HG03097 (cell line): ENCODE data around the gene CUEDC1.

Experiments
- ATAC-seq: cut with Tn5 transposase; IDR thresholded peaks from one replicate; pipeline ENCODE4 v1.9.1; 2021; ENCODE audit not compliant: unreplicated experiment, low FRiP score

CUEDC1 gene

GRCh38 chr17:57900991-57901743, 54.0 kb downstream of the CUEDC1 start:
- ATAC-seq: no peak

GRCh38 chr17:57899822-57900221, 55.4 kb downstream of the CUEDC1 start:
- ATAC-seq: no peak

- no peak for ATAC-seq
Measured at GRCh38 chr17:57899391-57899790, 55.8 kb downstream of the CUEDC1 start.

DNA sequence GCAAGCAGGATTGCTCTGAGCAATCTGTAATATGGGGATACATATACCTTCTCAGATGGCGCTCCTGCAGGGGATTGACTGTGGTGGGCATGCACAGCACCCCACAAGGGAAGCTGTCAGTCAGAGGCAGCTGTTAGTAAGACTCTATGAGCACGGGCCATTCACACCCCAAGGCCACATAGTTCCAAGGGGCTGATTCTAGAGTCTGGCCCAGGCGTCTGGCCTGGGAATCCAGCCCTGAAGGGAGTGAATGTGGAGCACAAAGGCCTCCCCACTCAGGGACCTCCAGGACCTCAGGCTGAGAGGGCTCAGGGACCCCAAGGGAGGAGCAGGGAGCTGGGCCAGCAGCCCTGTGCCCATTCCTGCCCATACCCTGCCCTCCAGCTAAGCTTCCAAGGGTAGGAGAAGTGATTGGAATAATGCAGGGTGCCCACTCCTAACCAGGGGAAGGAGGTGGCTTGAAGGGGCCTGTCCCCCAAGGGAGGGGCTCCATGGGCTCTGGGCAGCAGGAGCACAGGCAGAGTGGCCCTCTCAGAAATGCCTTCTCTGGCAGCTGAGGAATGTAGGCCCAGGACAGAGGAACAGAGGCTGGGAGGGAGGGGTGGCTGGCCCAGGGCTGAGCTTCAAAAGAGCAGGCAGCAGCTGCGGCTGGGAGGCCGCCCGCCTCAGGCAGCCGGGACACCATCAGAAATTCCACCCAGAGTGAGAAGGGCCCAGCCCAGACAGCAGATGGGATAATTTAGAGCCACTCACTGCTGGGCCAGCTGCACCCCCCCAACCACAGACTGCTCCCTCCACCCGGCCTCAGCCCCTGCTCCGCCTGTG, 56.5 kb downstream of the CUEDC1 start:
- ATAC-seq: no peak

DNA sequence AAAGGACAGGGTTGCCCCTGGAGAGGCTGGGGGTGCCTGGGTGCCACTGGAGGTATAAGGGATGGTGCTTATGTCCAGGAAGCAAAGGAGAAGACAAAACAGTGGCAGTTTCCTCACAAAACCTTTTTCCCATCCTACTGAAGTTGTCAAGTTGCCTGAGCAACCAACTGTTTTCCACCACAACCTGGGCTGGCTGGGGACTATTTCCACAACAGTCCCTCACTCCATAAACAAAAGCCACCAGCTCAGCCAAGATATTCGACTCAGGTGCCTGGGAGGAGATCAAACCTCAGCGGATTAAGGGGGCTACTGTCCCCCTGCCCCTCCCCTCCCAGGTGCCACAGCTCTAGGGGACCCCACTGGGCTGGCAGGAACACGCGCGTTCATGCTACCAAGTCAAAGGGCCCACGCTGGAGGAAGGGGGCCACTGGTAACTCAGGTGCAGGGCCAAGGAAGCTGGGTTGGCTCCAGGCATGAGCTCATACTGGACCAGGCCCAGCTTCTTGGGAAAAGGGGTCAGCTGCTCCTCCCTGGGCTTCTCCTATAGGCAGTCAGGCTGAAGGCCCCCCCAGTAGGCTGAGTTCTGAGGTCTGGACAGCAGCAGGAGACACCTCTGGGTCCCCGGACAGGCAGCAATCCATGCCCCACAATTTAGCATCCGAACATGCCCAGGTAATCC, 59.7 kb downstream of the CUEDC1 start:
- no peak for ATAC-seq

DNA sequence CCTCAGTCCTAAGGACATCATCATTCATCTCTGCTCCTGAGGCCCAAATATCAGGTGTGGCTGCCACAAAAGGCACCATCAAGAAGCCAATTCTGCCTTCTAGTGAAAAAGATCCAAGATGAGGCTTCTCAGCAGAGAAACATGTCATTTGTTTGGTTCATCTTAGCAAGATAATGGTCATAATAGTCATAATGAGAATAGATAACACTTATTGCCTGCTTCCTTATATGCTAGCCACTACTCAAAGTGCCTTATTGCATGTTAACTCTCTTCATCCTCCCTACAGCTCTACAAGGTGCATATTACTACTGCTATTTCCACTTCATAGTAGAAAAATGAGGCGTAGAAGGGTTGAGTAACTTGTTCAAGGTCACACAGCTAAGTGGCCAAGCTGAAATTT, 60.4 kb downstream of the CUEDC1 start:
- ATAC-seq: no peak

DNA sequence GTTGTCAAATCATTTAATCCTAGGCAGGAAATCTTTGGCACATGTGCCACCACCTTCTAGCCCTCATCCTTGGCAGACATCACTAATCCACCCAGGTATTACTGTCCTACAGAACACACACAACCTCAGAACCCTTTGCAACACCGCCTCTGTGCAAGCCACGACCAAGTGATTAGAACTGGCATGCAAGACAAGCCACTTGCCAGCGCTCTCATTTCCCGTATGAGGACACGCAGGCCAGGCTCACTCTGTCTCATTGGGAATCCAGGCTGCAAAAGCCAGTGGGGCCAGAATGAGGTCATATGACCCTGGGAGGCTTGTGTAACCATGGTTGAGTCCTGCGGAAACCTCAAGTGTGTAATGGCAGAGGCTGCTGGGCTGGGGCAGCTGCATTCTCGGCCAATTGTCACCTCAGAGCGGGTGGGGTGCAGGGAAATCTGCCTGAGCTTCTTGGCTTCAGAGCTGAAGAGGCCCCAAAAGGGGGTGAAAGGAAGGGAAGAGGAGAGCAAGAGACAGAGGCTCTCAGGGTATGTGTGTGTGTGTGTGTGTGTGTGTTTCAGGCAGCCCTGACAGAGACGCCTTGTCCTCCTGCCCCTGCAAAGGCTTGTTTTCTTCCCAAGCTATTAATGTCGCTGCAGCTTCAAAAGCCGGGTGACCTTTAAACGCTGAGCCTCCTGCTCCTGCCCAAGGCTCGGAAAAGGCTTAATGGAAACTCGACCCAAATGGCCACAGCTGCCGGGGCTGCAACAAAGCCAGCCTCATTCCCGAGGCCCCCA, 62.2 kb downstream of the CUEDC1 start:
- ATAC-seq: no peak

DNA sequence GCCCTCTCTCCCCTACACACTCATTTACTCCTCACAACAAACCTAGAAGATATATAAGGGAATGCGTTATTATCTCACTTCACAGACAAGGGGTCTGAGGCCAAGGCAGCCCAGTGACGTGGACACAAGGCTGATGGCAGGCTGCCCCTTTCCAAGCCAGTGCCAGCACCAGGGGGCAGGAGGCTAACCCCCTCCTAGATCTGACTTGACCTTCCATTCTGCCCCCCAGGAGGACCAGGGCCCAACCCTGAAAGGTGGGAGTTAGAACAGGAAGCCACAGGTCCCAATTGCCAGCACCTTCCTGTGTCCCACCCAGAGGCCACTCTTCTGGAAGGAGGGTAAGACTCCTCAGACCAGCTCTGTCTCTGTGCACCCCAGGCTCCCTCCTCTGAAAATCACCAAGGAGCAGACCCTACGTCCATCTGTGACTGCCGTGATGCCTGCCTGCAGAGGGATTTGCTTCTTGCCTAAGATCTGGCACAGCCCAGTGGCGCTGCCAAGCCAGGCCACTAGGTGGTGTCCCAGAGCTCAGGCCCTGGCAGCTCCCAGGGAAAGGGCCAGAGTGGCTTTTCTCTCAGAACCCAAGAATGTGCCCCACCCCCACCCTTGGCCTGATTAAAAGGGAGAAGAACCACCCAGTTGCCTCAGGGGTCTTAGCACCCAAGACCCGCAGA, 62.9 kb downstream of the CUEDC1 start:
- ATAC-seq: no peak

- no peak for ATAC-seq
Measured at GRCh38 chr17:57890857-57891232, 64.4 kb downstream of the CUEDC1 start.

- no peak for ATAC-seq
Measured at GRCh38 chr17:57889892-57890856, 65.0 kb downstream of the CUEDC1 start.

DNA sequence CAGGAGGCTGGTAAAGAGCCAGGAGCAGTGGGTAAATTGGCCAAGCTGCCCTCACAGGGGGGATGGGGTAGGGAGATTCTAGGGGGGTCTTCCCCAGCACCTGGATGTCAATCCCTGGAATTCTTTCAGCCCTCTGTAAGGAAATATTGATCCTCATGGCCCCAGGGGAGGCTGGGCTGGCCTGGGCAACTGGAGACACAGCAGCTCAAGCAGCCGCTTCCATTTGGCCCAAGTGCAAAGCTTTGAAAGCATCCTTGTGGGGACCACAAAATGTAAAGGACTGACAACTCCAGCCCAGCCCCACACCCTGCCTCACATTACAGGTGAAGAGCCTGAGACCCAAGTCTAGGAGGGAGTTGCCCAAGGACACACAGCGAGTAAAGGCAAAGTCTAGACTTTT, 66.0 kb downstream of the CUEDC1 start:
- no peak for ATAC-seq

DNA sequence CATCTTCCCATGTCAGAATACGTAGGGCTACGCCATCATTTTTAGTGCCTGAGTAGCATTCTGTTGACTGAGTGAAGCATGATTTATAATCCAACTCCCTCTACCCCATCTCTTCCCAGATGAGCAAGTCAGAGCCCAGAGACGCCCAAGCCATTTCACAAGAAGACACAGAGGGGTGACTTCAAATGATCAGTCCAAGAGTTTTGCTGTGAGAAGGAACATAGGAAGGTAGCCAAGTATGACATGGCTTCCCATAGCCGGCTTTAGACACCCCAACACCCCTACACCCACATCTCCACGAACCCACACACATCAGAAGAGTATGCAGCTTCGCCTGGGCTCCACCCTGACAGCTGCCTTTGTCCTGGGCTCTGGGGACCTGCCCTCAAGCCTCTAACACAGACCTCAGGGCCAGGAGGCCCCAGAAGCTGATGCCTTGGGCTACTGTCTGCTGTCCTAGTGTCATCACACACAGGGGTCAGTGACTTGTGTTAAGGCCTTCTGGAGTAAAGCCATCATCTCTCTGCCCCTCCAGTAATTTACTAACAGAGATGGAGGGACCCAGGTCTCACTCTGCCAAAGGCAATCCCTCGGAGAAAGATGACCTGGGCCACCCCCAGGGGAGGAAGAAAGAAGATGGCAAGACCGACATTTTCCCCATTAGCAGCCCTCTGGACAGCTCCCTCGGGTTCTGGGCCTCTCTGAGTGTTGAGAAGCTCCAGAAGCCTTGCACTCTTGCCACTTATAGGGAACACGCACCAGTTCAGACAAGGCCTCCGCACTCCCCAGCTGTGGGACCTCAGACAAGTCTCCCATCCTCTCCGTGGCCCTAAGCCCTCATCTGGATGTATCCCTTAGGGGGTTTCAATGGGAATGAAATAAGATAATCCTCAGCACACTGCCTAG, 66.6 kb downstream of the CUEDC1 start:
- no peak for ATAC-seq

DNA sequence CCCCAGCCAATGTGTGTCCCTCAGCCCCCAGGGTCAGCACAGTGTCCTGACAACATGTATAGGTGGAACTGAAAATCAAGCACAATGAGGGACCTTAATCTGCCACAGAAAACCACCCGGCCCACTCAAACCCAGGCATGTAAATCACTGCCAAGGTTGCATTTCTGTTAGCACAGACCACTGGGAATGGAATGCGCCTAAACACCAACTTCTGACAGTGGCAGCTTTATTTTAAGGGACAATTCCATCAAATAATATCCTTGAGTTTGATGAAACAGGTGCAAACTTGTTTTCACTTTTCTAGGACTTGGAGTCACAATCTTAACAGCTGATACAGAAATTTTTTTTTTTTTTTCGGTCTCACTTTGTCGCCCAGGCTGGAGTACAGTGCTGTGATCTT, 68.1 kb downstream of the CUEDC1 start:
- no peak for ATAC-seq

- ATAC-seq: no peak
Measured at GRCh38 chr17:57886020-57886419, 69.2 kb downstream of the CUEDC1 start.

- no peak for ATAC-seq
Measured at GRCh38 chr17:57885148-57885915, 69.9 kb downstream of the CUEDC1 start.

DNA sequence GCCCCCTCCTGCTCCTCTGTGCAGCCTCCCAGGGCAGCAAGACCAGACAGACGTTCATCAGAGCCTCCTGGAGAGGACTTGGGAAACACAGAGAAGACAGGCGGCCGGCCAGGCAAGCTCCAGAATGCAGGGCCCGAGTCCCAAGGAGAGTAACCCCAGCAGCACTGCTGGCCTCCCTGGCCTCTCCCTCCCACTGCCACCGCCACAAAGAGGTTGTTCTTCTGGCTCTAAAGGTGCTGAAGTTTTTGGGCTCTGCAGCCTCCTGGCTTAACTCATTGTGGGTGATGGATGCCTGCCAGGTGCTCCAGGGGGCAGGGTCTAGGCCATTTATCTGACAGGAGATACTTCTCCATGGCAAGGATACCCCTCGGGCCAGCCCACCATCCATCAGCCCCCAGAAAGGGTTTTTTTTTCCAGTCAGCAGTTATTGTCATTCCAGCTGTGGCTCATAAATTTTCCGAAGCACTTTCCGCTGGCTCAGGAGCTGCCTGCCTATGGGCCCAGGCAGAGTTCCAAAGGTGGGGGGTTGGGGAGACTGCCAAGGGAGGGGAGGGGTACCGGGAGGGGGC, 73.3 kb downstream of the CUEDC1 start:
- no peak for ATAC-seq

- no peak for ATAC-seq
Measured at GRCh38 chr17:57881143-57881542, 74.1 kb downstream of the CUEDC1 start.
